ENCODE results near the gene SKIC8.
A peak's percentile ranks its signal among the peaks of the same experiment; 100 is the strongest.

- no peak for TF ChIP-seq POLR2A (IDR thresholded peaks at IDR 0.05)
- TF ChIP-seq CTCF (IDR thresholded peaks at IDR 0.05), result peak in 5 of 7 experiments; percentile 60 to 82 (median 76)
- TF ChIP-seq POLR2AphosphoS5 (IDR thresholded peaks at IDR 0.05), result no peak
These were observed 9.1 kb upstream of the SKIC8 start for GRCh38 chr15:78308422-78309032.

Measured in stomach (tissue), 4 donors.